Central memory CD4-positive, alpha-beta T cell (primary cell): ENCODE results near the gene IL33.

Source experiments
- DNase-seq: peaks from one replicate; pipeline ENCODE4 v3.0.0; 2022

The IL33 gene

DNA sequence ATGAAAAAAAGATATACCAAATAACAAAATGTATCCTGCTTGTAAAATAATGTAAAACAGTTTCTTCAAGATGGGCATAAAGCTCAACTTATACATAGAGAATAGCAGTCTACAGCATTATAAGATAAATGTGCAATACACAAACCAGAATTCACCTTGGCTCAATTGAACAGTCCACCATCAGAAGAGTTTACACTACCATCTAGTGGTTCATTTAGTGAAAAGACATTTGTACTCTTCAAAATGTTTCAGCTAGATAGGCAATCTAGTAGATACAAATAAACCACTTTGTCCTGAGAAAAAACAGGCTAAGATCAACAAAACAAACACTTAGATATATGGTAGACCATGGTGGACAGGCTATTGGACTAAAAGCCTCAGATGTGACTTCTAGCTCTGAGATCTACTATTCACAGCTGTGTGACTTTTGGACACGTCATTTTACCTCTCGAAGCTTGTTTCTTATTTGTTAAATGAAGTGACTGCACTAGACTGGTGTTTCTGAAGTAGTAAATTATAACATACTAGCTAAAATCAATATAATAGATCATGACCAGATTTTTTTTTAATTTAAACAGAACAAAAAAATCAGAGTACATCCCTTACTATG lies 90.5 kb downstream of the IL33 start:
- DNase-seq: no peak
